NT2/D1 (cell line): Measurements from ENCODE around the gene ABCC12.

Experiments
- SUZ12 ChIP-seq: IDR thresholded peaks from 2 replicates; pipeline ENCODE4 v1.6.1; 2011; ENCODE audit not compliant: insufficient read length, insufficient read depth; ENCODE audit errors: extremely low read depth
- YY1 ChIP-seq: IDR thresholded peaks from 2 replicates; pipeline ENCODE4 v1.6.1; 2011; ENCODE audit not compliant: insufficient read length, insufficient read depth
- ZNF274 ChIP-seq: IDR thresholded peaks from 2 replicates; pipeline ENCODE4 v1.6.1; 2011; ENCODE audit warnings: mild to moderate bottlenecking, low read depth, low read length

DNA sequence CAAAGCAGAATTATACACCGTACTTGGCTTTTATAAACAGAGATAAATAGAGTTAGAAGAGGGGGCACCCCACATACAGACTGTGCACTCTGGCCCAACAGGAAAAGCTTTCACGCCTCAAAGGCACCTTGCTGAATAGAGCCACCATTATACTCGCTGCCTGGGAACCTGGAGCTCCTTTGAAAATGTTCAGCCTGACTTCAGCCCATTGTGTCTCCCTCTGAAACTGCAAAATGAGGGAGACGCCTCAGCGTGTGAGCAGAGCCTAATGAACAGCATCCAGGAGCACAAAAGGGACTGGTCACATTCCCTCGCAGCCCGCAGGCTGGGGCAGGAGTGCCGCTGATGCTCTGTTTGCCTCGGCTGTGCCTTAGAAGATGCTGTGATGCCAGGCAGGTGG is 46.3 kb downstream of the ABCC12 start:
- no peak for TF ChIP-seq ZNF274
- no peak for TF ChIP-seq SUZ12
- TF ChIP-seq YY1 = no peak
